GM19467 (cell line): Measurements from ENCODE around the gene CCL3.
"Not testable (repeated sequence)": the region's sequence is repeated elsewhere in the genome, so short reads cannot be mapped to it uniquely, and the experiment has no call there.

Experiments
- ATAC-seq: cut with Tn5 transposase; IDR thresholded peaks from one replicate; pipeline ENCODE4 v1.9.1; 2021; ENCODE audit warnings: mild to moderate bottlenecking, moderate library complexity; ENCODE audit not compliant: unreplicated experiment

Gene CCL3

GRCh38 chr17:36117505-36118382, 27.8 kb upstream of the CCL3 start:
- no peak for ATAC-seq

GRCh38 chr17:36115649-36115977, 25.7 kb upstream of the CCL3 start:
- ATAC-seq, result not testable (repeated sequence)

DNA sequence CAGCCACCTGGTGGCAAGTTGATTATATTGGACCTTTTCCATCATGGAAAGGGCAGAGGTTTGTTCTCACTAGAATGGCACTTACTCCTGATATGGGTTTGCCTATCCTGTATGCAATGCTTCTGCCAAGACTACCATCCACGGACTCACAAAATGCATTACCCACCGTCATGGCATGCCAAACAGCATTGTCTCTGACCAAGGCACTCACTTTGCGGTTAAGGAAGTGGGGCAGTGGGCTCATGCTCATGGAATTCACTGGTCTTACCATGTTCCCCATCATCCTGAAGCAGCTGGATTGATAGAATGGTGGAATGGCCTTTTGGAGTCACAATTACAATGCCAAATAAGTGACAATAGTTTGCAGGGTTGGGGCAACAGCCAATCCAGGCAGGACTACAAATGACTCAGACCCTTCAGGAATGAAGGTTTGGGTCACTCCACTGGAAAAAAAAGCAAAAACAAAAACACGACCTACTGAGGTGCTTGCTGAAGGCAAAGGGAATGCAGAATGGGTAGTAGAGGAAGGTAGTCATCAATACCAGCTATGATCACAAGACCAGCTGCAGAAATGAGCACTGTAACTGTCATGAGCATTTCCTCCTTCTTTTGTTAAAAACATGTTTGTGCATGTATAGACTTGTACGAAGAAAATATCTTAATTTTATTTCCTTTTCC, 25.2 kb upstream of the CCL3 start:
- not testable (repeated sequence) for ATAC-seq

- not testable (repeated sequence) for ATAC-seq
Observed at GRCh38 chr17:36113131-36113530, 23.2 kb upstream of the CCL3 start.

DNA sequence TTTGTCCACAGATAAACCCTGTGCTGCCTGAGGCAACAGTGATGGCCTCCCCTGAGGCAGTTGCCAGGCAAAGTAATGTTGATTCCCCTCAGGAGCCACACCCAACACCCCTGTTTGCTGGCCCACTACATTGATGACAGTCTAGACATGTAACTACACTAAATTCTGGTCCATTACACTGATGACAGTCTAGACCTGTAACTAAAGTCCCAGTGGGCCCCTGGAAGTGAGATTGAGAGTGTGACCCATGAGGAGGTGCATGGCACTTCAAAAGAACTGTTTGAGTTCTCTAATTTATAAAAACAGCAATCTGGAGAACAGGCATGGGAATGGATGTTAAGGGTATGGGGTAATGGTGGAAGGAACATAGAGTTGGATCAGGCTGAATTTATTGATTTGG, 22.6 kb upstream of the CCL3 start:
- ATAC-seq, result no peak

DNA sequence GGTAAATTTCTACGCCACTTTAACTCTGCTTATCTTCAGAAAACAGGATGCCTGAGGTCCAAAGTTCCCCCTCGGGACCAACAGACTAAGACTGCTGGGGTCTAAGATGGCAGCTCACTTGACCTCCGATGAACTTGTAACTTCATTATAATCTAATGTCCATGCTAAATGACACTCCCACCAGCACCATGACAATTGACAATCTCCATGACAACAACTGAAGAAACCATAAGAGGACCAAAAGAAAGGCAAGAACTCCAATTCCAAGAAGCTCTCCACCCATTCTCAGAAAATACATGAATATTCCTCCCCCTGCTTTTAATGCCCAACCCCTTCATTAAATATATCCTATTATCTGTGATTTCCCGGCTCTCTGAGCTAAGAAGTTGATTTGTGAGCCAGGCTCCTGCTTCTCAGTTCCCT, 21.1 kb upstream of the CCL3 start:
- no peak for ATAC-seq

DNA sequence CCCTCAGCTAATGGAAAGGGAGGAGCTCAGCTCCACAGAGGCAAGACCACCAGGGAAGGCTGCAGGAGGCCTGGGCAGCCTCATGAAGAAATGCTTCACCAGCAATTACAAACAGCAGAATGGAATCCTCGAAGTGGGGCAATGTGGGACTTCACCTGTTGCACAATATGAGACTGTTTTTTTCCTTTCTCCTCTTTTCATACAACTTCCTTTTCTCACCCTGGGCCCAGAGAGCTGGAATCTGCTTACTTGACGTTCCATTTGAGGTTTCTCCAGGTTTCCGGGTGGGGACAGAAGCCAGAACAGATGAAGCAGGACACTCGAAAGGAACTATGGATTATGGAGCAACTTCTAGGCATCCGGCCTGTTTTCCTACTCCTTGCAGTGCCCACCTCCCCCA, 18.3 kb upstream of the CCL3 start:
- not testable (repeated sequence) for ATAC-seq

- ATAC-seq, result no peak
Observed at GRCh38 chr17:36107660-36108059, 17.7 kb upstream of the CCL3 start.

DNA sequence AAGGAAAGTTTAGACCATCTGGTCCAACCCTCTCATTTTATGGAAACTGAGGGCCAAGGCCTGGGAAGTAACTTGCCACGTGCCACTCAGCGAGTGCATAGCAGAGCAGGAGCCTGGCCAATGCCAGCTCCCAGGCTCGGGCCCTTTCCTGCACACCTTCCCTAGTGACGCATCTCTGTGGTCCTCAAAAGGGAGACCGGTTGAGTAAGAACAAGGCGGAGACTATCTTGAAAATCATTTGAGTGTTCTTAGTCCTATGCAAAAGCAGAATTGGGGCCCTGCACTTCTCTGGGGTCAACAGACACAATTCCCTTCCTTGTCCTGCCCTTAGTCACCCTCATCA, 16.5 kb upstream of the CCL3 start:
- ATAC-seq, result no peak

DNA sequence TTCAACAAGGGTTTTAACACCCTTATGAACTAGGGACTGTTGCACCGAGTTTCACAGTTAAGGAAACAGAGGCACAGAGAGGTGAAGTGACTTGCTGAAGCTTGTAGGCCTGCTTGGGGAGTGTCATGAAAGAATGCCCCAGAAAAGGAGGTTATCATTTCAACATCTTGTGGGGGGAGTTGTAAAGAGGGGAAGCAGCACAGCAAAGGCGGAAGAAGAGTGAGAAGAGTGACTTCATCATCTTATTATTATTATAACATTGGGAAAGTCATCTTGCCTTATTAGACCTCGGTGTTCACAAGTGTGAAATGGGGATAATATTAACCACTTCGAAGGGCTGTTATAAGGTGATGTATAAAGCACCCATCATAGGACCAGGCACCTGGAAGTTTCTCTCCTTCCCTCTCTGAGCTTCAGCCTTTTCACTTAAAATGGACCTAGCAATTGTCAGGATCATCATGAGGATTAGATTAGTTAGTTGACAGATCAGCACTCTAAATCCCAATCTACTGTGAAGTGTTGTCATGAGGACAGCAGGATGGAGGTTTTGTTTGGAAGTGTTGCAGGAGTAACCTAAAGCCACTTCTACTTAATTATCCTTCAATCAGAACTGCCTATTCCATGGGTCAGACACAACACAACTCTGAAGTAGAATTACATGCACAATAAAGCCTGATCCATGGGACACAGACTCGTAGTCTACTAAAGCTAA, 16.0 kb upstream of the CCL3 start:
- no peak for ATAC-seq

- no peak for ATAC-seq
Observed at GRCh38 chr17:36104701-36105181, 14.8 kb upstream of the CCL3 start.

GRCh38 chr17:36104246-36104645, 14.3 kb upstream of the CCL3 start:
- ATAC-seq, result not testable (repeated sequence)

- ATAC-seq, result peak; percentile 76
Observed at GRCh38 chr17:36103401-36103975, 13.5 kb upstream of the CCL3 start, which contains the start of gene CCL4. Gene CCL4 (plus strand): TSS chr17:36103827. CDS start chr17:36103906, 79 bp downstream.

DNA sequence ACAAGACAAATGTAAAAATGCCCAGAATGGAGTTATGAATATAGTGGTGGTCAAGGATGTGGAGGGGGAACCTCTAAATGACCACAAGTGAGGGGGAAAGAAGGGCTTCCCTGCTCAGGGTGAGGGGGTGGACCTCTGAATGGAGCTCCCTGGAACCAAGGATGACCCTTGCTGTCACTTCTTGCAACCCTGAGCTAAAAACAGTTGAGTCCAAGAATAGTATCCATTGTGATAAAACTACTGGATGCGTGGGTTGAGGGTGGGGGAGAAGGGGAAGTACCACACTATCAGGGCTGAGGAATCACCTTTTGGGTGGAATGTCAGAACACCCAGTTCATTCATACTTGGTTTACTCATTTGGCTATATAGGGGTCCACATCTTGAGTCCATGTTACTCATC, 9.1 kb upstream of the CCL3 start:
- ATAC-seq, result not testable (repeated sequence)

DNA sequence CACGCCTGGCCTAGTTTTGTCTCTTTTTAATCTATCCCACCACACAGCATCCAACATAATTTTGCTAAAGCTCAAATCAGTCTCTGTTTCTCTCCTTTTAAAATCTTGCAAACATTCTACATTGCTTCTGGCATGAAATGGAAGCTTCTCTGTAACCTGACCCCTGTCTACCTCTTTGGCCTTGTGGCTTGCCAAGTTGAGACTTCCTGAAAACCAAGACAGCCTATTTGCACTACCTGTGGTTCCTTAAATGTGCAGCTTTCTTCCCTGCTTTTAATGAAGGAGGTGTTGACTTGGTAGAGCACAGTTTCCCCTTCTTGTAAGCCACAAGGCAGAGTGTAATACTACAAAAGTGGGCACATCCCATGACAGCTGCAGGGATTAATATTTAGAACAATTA, 6.0 kb upstream of the CCL3 start:
- ATAC-seq, result no peak

DNA sequence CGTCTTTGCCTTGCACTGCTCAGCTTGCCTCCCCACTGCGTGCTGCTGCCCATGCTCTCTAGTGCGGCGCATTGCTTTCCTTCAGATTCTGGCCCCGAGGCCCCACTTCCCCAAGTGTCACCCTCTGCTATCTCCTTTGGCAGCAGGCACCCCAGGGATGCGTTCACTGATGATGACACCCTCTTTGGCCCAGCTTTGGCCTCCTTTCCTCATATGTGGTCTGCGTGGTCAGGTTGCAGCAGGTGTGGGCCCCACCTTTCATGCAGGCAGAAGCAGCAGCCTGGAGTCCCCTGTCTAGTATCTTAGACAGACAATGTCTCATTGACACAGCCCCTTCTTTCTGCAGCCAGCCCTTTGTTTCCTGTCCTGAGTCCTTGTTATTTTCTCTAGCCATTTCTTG, 4.8 kb upstream of the CCL3 start:
- ATAC-seq, result no peak

- ATAC-seq, result no peak
Observed at GRCh38 chr17:36094232-36094631, 4.3 kb upstream of the CCL3 start.

DNA sequence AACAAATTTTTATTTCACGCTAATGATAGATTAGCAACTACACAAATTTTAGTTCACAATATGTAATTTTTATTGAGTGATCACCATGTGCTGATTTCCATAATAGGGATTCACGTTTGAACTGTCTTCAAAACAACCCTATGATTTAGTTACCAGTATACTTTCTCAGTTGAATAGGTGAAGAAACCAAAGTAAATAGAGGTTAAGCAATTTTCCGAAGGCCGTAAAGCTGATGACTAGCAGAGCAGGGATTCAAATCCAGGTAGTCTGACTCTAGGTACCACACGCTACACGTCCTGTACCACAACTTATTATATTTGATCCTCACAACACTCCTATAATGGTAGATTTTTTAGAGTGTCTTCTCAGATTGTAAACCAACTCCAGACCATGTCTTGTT, 2.8 kb upstream of the CCL3 start:
- not testable (repeated sequence) for ATAC-seq

- no peak for ATAC-seq
Observed at GRCh38 chr17:36092230-36092629, 2.3 kb upstream of the CCL3 start.

DNA sequence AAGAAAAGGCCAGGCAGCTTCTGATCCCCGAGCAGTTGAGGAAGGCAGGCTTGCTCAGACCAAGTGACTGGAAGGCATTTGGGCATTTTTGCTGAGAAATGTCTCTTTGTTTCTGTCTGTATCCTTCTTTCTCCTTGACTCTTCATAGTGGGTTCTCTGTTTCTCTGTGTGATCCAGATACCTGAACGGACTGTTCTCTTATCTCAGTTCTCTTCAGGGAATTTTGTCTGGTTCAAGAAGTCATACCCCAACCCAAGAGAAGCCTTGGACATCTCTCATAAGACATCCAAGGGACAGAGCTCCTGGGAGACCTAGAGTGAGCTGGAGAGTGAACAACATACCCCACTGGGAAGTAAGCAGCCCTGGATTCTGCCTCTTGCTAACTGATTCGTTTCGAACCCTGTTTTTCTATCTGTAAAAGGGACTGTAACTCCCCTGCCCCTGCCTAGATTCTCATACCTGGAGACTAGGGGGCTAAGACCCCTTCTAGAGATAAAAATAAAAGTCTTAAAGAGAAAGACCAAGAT, 541 bp downstream of the CCL3 start:
- no peak for ATAC-seq
